K562 (cell line): ENCODE data around the gene NDUFS3. TPM values are rescaled to one million over a fixed set of nuclear protein-coding genes. Genes with fewer than 3 reads are reported as not detected.

Source experiments
- ATAC-seq: fragments of 200-7000 bp; cut with Tn5 transposase; 3 replicates; pipeline ENCODE4 v1.9.1; 2020; ENCODE audit warnings: moderate library complexity
- Bru-seq: library from RNA; stranded (reverse); fragments of 400-500 nt; gene quantifications from one replicate; lab custom pipeline; 2021; lab: Mats Ljungman, UMichigan
- BruChase-seq, 2 experiments: library from RNA; stranded (reverse); fragments of 400-500 nt; gene quantifications; one replicate each; lab custom pipeline; 2021; lab: Mats Ljungman, UMichigan
- BruUV-seq: library from RNA; stranded (reverse); fragments of 400-500 nt; replicated peaks from 2 replicates; lab custom pipeline; 2021; lab: Mats Ljungman, UMichigan
- CTCF ChIA-PET: fragments of 300-600 bp; formaldehyde crosslinking; extraction: SDS; loops from one replicate; lab custom pipeline; 2021; ENCODE audit warnings: low intra/inter-chr PET ratio; lab: Yijun Ruan, JAX
- POLR2A ChIA-PET: fragments of 300-600, 350-650 bp; sonication (Branson Sonifier 250); formaldehyde crosslinking; extraction: SDS; loops from one replicate; lab custom pipeline; 2021; ENCODE audit warnings: antibody characterized with exemption, inconsistent platforms; lab: Yijun Ruan, JAX
- DNase-seq, 4 experiments: peaks; one replicate each; pipeline versions ENCODE4 v3.0.0 to v3.0.0-alpha.2; 2011 to 2018; ENCODE audit warnings: low spot score in 3 of 4, mixed read lengths in 3 of 4; ENCODE audit errors: extremely low read depth in 1 of 4
- FAIRE-seq: peaks from 2 replicates; lab custom pipeline; 2011; peaks lifted over from hg19 to GRCh38; lab: Jason Lieb, UNC
- H2AFZ ChIP-seq: 2 replicates; pipeline ENCODE4 v1.6.0; 2011; ENCODE audit warnings: low read depth, low read length, control low read depth, inconsistent platforms
- H3K27ac ChIP-seq: fragments of 200-600 bp; 3 replicates; pipeline ENCODE4 v1.8.0; 2011; ENCODE audit warnings: low read depth, mild to moderate bottlenecking, control low read depth, inconsistent platforms, low read length, moderate library complexity, mixed read lengths; ENCODE audit errors: extremely low read depth
- H3K27me3 ChIP-seq, 2 experiments: fragments of 300-600 bp in 1 of 2; 2 replicates in 1 of 2; 3 replicates in 1 of 2; pipeline versions ENCODE4 v1.6.0 to v1.8.0; 2011; ENCODE audit warnings: inconsistent platforms in 2 of 2, low read length in 2 of 2, mild to moderate bottlenecking in 1 of 2, mixed read lengths in 1 of 2, moderate library complexity in 1 of 2; ENCODE audit not compliant: control insufficient read depth in 2 of 2, insufficient read depth in 2 of 2
- H3K36me3 ChIP-seq: fragments of 300-600 bp; 3 replicates; pipeline ENCODE4 v1.8.0; 2011; ENCODE audit warnings: mild to moderate bottlenecking, low read length, inconsistent platforms; ENCODE audit not compliant: control insufficient read depth, insufficient read depth
- H3K4me1 ChIP-seq, 2 experiments: fragments of 200-600 bp in 1 of 2; replicated peaks in 1 of 2; 2 replicates in 1 of 2; 3 replicates in 1 of 2; pipeline versions ENCODE4 v1.5.1 to v1.8.0; 2011; ENCODE audit warnings: inconsistent platforms in 2 of 2, low read length in 2 of 2, mild to moderate bottlenecking in 1 of 2, mixed read lengths in 1 of 2, moderate library complexity in 1 of 2; ENCODE audit not compliant: control insufficient read depth in 2 of 2, insufficient read depth in 2 of 2
- H3K4me2 ChIP-seq: 2 replicates; pipeline ENCODE4 v1.6.1; 2011; ENCODE audit warnings: low read length, control low read depth, inconsistent platforms, mixed read lengths; ENCODE audit not compliant: insufficient read depth
- H3K4me3 ChIP-seq: fragments of 200-600 bp; sonication (generic), shearing (Covaris generic); 2 replicates; pipeline ENCODE4 v1.5.1; 2016; ENCODE audit warnings: control low read depth, inconsistent platforms
- H3K79me2 ChIP-seq: fragments of 200-600 bp; 3 replicates; pipeline ENCODE4 v1.8.0; 2011; ENCODE audit warnings: low read length, inconsistent platforms; ENCODE audit not compliant: control insufficient read depth, insufficient read depth
- H3K9ac ChIP-seq, 2 experiments: 2 replicates each; pipeline versions ENCODE4 v1.6.0 to v1.6.1; 2011; ENCODE audit warnings: low read depth in 2 of 2, low read length in 2 of 2, control low read depth in 1 of 2, inconsistent platforms in 1 of 2, mild to moderate bottlenecking in 1 of 2, mixed read lengths in 1 of 2; ENCODE audit not compliant: insufficient read depth in 1 of 2
- H3K9me1 ChIP-seq: one replicate; pipeline ENCODE4 v1.6.0; 2011; ENCODE audit warnings: inconsistent platforms, mild to moderate bottlenecking, low read length, moderate library complexity; ENCODE audit not compliant: control insufficient read depth, insufficient read depth
- H3K9me3 ChIP-seq: replicated peaks from 2 replicates; pipeline ENCODE4 v1.5.1; 2011; ENCODE audit warnings: low read depth, low read length, inconsistent platforms; ENCODE audit not compliant: control insufficient read depth, insufficient read depth
- H4K20me1 ChIP-seq: replicated peaks from 2 replicates; pipeline ENCODE4 v1.6.1; 2011; ENCODE audit warnings: low read length, inconsistent platforms, mixed read lengths; ENCODE audit not compliant: control insufficient read depth, insufficient read depth
- KDM5B ChIP-seq: fragments of 200-600 bp; sonication (generic); IDR thresholded peaks from 2 replicates; pipeline ENCODE4 v1.6.1; 2012; ENCODE audit warnings: low read depth, mild to moderate bottlenecking, moderate library complexity, low read length, control low read depth, inconsistent platforms; ENCODE audit not compliant: insufficient replicate concordance
- POLR3A ChIP-seq: IDR thresholded peaks from 2 replicates; pipeline ENCODE4 v1.6.1; 2011; ENCODE audit warnings: borderline replicate concordance, mild to moderate bottlenecking, moderate library complexity; ENCODE audit not compliant: insufficient read length, insufficient read depth; ENCODE audit errors: extremely low read depth
- PTBP1 ChIP-seq: fragments of 200-400 bp; formaldehyde crosslinking; IDR thresholded peaks from 2 replicates; pipeline ENCODE4 v1.6.1; 2017; ENCODE audit warnings: low read depth, low read length
- RB1 ChIP-seq: fragments of 450-650 bp; IDR thresholded peaks from 2 replicates; pipeline ENCODE4 v1.6.1; 2017; ENCODE audit warnings: low read depth, mild to moderate bottlenecking
- SMARCA4 ChIP-seq: fragments of 450-650 bp; IDR thresholded peaks from 2 replicates; pipeline ENCODE4 v1.6.1; 2016
- SOX6 ChIP-seq: fragments of 450-650 bp; IDR thresholded peaks from 2 replicates; pipeline ENCODE4 v1.6.1; 2014; ENCODE audit warnings: mild to moderate bottlenecking
- TCFL5 ChIP-seq: fragments of 250-450 bp; sonication (Bioruptor Pico); conservative IDR thresholded peaks from 2 replicates; pipeline ENCODE4 v1.6.1; 2021; ENCODE audit warnings: mild to moderate bottlenecking, moderate library complexity, matching md5 sums
- TRIM28 ChIP-seq: fragments of 450-650 bp; IDR thresholded peaks from 2 replicates; pipeline ENCODE4 v1.6.1; 2017
- ZNF146 ChIP-seq: IDR thresholded peaks from one replicate; pipeline ENCODE4 v1.6.1; 2018; ENCODE audit warnings: missing compliant biosample characterization; ENCODE audit not compliant: unreplicated experiment
- WGBS: fragments of 100-300 bp; shearing (Covaris generic); methylation state at CpG from one replicate; pipeline ENCODE4 v1.1.6; 2016; ENCODE audit warnings: low coverage, mixed read lengths; ENCODE audit not compliant: insufficient coverage; ENCODE audit errors: missing lambda C conversion rate; 5-methylcytosine and 5-hydroxymethylcytosine counted together
- in situ Hi-C: fragments of 300-500 bp; cut with MboI; formaldehyde crosslinking; loops from 4 replicates; pipeline ENCODE4 v1.15.0; 2018; ENCODE audit warnings: inconsistent platforms, mixed read lengths
- intact Hi-C: fragments of 100-400 bp; cut with micrococcal nuclease; formaldehyde crosslinking; loops from 2 replicates; pipeline ENCODE4 v1.14.2; 2022
- long read RNA-seq, 3 experiments: library from polyadenylated mRNA in 2 of 3; library from RNA in 1 of 3; unstranded in 2 of 3; stranded (forward) in 1 of 3; transcript quantifications; one replicate each; pipeline ENCODE4 v2.0.0, GENCODE V29; 2019 to 2022
- polyA minus RNA-seq, 3 experiments: library from RNA; depleted of rRNA, polyadenylated mRNA; stranded (reverse); fragments of >200 nt; gene quantifications; 2 replicates each; pipeline ENCODE4 v1.2.3, GENCODE V29; 2011
- polyA plus RNA-seq, 8 experiments: library from polyadenylated mRNA; depleted of rRNA in 4 of 8; stranded (reverse) in 5 of 8; unstranded in 3 of 8; fragments of >200 nt; fragmentation: Nextera tagmentation in 2 of 8; fragmentation: Illumina TruSeq in 1 of 8; extraction: Ambion mirVana in 2 of 8; extraction: Trizol in 1 of 8; gene quantifications; 2 replicates each; pipeline versions ENCODE4 v1.2.1 to v1.2.3, GENCODE V29; 2011 to 2014; ENCODE audit warnings: inconsistent platforms in 1 of 8, missing spikeins in 1 of 8
- total RNA-seq, 7 experiments: library from RNA; depleted of rRNA in 6 of 7; stranded (reverse); fragments of >200 nt in 6 of 7; fragmentation: Illumina TruSeq in 2 of 7; extraction: Trizol in 2 of 7; gene quantifications; 2 replicates each; pipeline versions ENCODE4 v1.2.1 to v1.2.3, GENCODE V29; 2011 to 2021; ENCODE audit warnings: low replicate concordance in 1 of 7
- TF ChIP-seq, protein P1 (sequence below): fragments of 450-650 bp; formaldehyde crosslinking; IDR thresholded peaks from 2 replicates; pipeline ENCODE4 v1.4.0; 2020; ENCODE audit warnings: mild to moderate bottlenecking, moderate library complexity

The NDUFS3 gene
- 228 and 279 TPM in 2 replicates for total RNA-seq (2011; cell fraction: chromatin; rRNA removed; ENCODE audit: low replicate concordance)
- 212 and 223 TPM in 2 replicates for total RNA-seq (2011; cell fraction: nucleolus; rRNA removed)
- total RNA-seq (2011; cell fraction: nucleoplasm; rRNA removed) = 239 and 241 TPM in 2 replicates
- 203 and 207 TPM in 2 replicates for total RNA-seq (2014; rRNA removed)
- 191 and 192 TPM in 2 replicates for total RNA-seq (2014; rRNA removed; fragmentation: Illumina TruSeq; extraction: Trizol)
- total RNA-seq (2015; rRNA removed; fragmentation: Illumina TruSeq; extraction: Trizol) = 190 and 191 TPM in 2 replicates
- total RNA-seq (2021) = 229 and 238 TPM in 2 replicates
- 302 and 343 TPM in 2 replicates for polyA plus RNA-seq (2011; rRNA removed)
- 353 and 764 TPM in 2 replicates for polyA plus RNA-seq (2011; cell fraction: cytosol; rRNA removed)
- 319 and 323 TPM in 2 replicates for polyA plus RNA-seq (2011; cell fraction: nucleus; rRNA removed)
- polyA plus RNA-seq (2012) = 137 and 179 TPM in 2 replicates
- polyA plus RNA-seq (2014; fragmentation: Illumina TruSeq; extraction: Trizol) = 194 and 197 TPM in 2 replicates
- polyA plus RNA-seq (2014; fragmentation: Nextera tagmentation; extraction: Ambion mirVana) = 10 to 100 TPM; 38.7 to 82.3 TPM
- 341 and 353 TPM in 2 replicates for polyA plus RNA-seq (2014; rRNA removed)
- 180 and 229 TPM in 2 replicates for polyA minus RNA-seq (2011; rRNA and poly(A)+ RNA removed)
- polyA minus RNA-seq (2011; cell fraction: cytosol; rRNA and poly(A)+ RNA removed) = 60.6 and 66.6 TPM in 2 replicates
- 57.1 and 90.0 TPM in 2 replicates for polyA minus RNA-seq (2011; cell fraction: nucleus; rRNA and poly(A)+ RNA removed)
- percentile 96 among the genes with signal in this experiment for Bru-seq, nascent RNA
- BruChase-seq, experiment 1, labeled RNA remaining after a 2-hour chase = percentile 93 among the genes with signal in this experiment
- percentile 94 among the genes with signal in this experiment for BruChase-seq, experiment 2, labeled RNA remaining after a 6-hour chase
- long read RNA-seq, experiment 1, transcript NDUFS3-201 (7 exons, 958 nt) = major isoform, 231 of 387 reads
- long read RNA-seq, experiment 1, partial matches to known transcripts = 13 of 387 reads
- long read RNA-seq, experiment 1, other reads (novel, unspliced or antisense) = 137 of 387 reads
- long read RNA-seq, experiment 2, transcript NDUFS3-201 (7 exons, 958 nt) = major isoform, 207 of 235 reads
- long read RNA-seq, experiment 2, partial matches to known transcripts = 9 of 235 reads
- long read RNA-seq, experiment 2, other reads (novel, unspliced or antisense) = 13 of 235 reads
- long read RNA-seq, experiment 3, transcript NDUFS3-201 (7 exons, 958 nt) = major isoform, 179 of 191 reads
- long read RNA-seq, experiment 3, partial matches to known transcripts = 3 of 191 reads
- long read RNA-seq, experiment 3, other reads (novel, unspliced or antisense) = 8 of 191 reads

DNA sequence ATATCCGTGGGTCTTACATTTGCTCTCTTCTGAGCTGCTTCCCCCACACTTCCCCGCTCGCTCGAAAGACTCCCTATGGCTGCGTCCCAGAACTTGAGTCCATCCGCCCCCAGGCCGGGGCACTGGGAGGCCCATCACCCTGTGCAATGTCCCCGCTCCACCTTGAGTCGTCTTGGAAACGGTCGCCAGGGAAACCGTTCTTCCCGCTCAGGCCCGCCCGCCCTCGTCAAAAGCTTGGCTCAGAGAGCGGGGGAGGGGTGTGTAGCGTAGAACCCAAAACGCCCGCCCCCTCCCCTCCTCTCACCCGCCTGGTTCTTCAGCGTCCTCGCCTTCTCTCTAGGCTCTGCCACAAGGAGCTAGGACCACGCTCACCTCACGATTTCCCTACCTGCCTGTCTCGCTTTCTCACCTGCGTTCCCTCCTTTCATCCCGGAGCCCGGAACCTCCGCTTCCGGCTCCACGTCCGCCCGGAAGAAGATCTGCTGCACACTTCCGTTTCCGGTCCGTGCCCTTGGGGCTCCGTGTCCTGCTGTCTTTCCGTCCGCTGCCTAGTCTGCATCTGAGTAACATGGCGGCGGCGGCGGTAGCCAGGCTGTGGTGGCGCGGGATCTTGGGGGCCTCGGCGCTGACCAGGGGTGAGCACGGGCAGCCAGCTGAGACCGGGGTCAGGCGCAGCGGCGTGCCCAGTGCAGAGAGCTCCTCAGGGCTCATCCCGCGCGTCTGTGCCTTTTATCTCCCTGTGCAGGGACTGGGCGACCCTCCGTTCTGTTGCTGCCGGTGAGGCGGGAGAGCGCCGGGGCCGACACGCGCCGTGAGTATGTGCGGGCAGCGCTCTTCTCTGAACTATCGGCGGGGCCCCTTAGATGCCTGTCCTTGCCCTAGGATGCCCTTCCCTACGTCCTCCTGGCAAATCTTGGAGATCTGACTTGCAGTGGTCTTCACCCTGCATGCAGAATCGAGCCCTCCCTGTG lies at the start of gene NDUFS3, which contains the start of gene KBTBD4:
Gene NDUFS3, plus strand, starts transcription at position 551 of the 971 bp plus-strand sequence. Its CDS starts 18 bp downstream, at position 569.
Gene KBTBD4, minus strand, starts transcription at position 447 of the 971 bp plus-strand sequence. Its CDS starts 19 bp downstream, at position 428.
- in situ Hi-C loops (no loop called here), intact Hi-C loops (no loop called here)
- TSS peak; percentile 72 for BruUV-seq
- Histone ChIP-seq H3K9me1 (no peaks in the 10 kb centered on the region), H3K4me2 (peak within 1 kb of the TSS; percentile 99), H3K27me3 (no peaks in the 10 kb centered on the region; a peak in 1 of 5 replicates), H3K4me3 (peak within 1 kb of the TSS; percentile 97), H3K9me3 (no peaks in the 10 kb centered on the region), H3K9ac (peak within 1 kb of the TSS; percentile 99 to 100), H3K27ac (peak within 1 kb of the TSS; percentile 93), H3K36me3 (peaks cover 66% of the 10 kb centered on the region), H2AFZ (peak within 1 kb of the TSS; percentile 99), H4K20me1 (no peaks in the 10 kb centered on the region), H3K4me1 (peaks cover 13 to 14% of the 10 kb centered on the region in 2 experiments; a peak in 4 of 5 replicates), H3K79me2 (peaks cover 46% of the 10 kb centered on the region)
- CTCF ChIA-PET = no interaction called here
- ATAC-seq = peak; percentile 93
- peak; percentile 80 for FAIRE-seq
- peak; percentile 86 to 94 (median 88) for DNase-seq
- POLR2A ChIA-PET = interaction anchor here (0.6 to 2.1 kb wide), 7 partner anchors 8 to 701 kb away, joined by 3 to 23 read pairs (median 4); partner anchors contain the start of gene PTPMT1
- WGBS = 1% methylated on average over 57 of the region's 72 CpGs
- TF ChIP-seq TCFL5 (CRISPR knock-in tag) = no peak
- no peak for TF ChIP-seq POLR3A
- TF ChIP-seq PTBP1 = no peak
- 0 out of 2 replicates have a peak, but pooled peaks have one; percentile 42 for TF ChIP-seq SMARCA4
- no peak for TF ChIP-seq ZNF146 (CRISPR knock-in tag)
- TF ChIP-seq KDM5B = peak; percentile 93
- peak; percentile 98 for TF ChIP-seq RB1
- TF ChIP-seq, protein P1, sequence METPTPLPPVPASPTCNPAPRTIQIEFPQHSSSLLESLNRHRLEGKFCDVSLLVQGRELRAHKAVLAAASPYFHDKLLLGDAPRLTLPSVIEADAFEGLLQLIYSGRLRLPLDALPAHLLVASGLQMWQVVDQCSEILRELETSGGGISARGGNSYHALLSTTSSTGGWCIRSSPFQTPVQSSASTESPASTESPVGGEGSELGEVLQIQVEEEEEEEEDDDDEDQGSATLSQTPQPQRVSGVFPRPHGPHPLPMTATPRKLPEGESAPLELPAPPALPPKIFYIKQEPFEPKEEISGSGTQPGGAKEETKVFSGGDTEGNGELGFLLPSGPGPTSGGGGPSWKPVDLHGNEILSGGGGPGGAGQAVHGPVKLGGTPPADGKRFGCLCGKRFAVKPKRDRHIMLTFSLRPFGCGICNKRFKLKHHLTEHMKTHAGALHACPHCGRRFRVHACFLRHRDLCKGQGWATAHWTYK (CRISPR knock-in tag) = no peak; the same call in 1 of the 2 replicates
- peak; percentile 69 for TF ChIP-seq SOX6
- TF ChIP-seq TRIM28 = peak; percentile 86
